ENCODE data around the gene WWC1.

Gene WWC1

DNA sequence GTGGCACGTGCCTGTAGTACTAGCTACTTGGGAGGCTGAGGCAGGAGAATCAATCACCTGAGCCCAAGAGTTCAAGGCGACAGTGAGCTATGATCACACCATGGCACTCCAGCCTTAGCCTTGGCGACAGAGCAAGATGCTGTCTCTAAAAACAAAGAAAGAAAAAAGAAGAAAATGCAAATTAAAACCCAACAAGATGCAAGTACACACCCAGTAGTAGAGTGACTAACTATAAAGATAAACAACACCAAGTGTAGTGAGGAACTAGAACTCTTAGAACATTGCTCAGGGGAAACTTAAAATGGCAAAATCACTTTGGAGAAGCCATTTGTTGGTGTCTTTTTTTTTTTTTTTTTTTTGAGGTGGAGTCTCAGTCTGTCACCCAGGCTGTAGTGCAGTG is 160.1 kb downstream of the WWC1 start:
- no peak for DNase-seq

DNA sequence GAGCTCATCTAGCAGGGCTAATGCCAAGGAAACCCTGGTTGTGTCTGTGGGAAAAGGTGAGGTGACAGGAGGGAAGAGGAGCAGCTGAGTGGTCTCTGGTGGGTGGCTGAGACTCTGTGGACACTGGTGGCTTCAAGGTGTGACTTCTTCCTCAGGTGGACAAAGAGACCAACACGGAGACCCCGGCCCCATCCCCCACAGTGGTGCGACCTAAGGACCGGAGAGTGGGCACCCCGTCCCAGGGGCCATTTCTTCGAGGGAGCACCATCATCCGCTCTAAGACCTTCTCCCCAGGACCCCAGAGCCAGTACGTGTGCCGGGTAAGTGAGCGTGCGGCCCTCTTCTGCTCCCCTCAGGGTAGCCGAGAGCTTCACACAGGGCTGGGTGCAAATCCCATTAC is 163.8 kb downstream of the WWC1 start:
- no peak for DNase-seq

GRCh38 chr5:168457542-168457941 is 166.1 kb downstream of the WWC1 start:
- DNase-seq = no peak

- no peak for DNase-seq
These were observed 169.2 kb downstream of the WWC1 start for GRCh38 chr5:168460606-168461005.

DNA sequence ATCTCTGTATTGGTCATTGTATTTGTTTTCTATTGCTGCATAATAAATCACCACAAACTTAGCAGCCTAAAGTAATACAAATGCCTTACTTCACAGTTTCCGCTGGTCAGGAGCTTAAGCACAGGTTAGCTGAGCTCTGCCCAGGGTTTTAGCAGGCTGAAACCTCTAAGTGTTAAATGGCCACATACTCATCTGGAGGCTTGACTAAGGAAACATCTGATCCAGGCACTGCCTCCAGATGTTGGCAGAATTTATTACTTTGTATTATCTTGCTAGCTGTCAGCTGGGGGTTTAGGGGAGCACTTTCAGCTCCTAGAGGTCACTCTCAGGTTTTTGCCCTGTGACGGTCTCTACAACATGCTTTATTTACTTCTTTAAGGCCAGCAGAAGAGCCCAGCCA is 171.6 kb downstream of the WWC1 start:
- no peak for DNase-seq

GRCh38 chr5:168464214-168464613 is 172.8 kb downstream of the WWC1 start:
- DNase-seq = no peak

GRCh38 chr5:168464641-168465040 is 173.2 kb downstream of the WWC1 start:
- DNase-seq = no peak

DNA sequence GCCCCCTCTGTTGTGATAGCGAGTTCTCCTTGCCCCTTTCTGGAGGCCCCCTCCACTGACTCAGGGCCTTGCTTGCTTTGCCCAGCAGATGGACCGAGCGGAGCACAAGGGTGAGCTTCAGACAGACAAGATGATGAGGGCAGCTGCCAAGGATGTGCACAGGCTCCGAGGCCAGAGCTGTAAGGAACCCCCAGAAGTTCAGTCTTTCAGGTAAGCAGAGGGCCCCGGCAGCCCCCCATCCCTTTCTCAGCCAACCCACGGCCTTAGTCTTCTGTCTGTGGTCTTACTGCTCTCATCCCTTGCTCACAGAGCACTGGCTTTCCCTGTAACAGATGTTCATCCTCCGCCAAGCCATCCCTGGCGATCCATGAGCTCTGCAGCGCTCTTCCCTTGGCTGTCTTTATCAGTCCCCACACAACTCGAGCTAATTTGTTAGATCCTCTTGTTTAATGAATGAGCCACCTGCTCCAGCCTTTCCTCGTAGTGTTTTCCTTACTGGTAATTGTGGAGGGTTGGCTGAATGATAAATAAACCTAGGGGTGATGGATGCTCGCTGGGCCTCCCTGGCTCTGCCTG is 176.4 kb downstream of the WWC1 start:
- no peak for DNase-seq

- DNase-seq = no peak
These were observed 177.4 kb downstream of the WWC1 start for GRCh38 chr5:168468836-168469235.

GRCh38 chr5:168469816-168470215 is 178.4 kb downstream of the WWC1 start:
- no peak for DNase-seq

DNA sequence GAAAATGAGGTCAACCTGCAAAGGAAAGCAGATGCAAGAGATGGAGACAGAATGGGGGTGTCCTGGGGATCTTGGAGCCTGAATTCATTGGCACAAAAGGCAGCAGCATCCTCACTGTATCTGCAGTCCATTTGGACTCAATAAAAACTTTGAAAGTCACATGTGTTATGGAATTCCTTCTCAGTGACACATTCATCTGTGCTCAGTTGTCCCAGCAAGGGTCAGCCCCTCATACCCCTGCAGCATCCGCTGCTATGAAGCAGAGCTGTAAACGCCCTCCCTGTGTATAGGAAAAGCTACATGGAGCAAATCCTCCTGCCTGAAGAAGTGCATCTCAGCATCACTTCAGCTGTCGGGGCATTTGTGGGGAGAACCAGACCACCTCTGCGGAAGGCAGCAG is 180.3 kb downstream of the WWC1 start:
- no peak for DNase-seq

DNA sequence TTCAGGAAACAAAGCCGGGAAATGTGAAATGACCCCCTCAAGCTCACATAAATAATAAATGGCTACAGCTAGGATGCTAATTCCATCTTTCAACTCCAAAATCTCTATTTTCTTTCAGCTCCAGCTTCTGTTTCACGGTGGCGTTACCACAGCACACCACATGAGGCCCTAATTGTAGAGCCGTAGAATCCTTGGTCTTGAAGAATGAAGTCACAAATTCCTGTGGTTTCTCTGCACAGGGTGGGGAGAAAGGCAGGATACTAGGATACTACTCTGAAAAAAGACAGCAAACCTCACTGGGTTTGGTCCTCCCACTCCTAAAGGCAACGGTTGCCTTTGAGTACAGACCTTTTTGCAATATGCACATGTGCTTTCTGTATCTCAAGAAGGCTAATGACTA is 180.9 kb downstream of the WWC1 start:
- DNase-seq = no peak

GRCh38 chr5:168474319-168474718 is 182.9 kb downstream of the WWC1 start:
- no peak for DNase-seq

- no peak for DNase-seq
These were observed 185.6 kb downstream of the WWC1 start for GRCh38 chr5:168477060-168477459.

DNA sequence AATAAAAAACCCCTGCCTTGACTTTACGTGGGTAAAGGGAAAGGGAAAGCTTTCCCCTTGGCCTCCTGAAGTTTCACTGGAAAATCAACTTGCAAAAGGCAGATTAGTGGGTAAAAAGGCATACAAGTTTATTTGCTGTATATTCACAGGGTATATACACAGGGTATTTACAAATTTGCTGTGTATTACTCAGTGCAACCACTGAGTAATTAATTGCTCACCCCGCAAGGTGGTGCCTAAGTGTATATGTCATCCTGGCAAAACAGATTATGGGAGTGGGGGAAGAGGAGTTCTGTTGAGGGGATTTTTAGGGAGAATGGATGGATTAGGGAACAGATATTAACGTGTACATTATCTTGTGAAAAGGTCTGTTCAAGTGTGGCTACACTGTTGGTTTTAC is 187.7 kb downstream of the WWC1 start:
- DNase-seq = no peak

GRCh38 chr5:168480601-168481000 is 189.2 kb downstream of the WWC1 start:
- no peak for DNase-seq

DNA sequence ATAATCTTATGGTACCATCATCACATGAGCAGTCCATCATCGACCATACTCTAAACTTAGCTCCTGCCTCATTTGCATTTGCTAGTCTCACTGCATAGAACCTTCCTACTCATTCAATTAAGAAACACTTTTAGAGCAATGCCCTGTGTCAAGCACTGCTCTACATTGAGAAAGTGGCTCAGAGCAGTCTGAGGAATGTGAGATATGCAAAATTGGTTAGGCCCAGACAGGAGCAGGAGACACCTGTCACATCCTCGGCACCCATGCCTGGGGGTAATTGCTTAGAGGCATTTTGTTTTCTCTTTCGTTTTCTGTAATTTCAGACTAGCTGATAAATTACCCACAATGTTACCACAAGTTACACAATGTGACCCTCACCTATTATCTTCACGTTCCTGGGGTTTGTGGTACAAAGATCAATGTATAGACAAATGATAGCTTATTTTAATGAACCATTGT is 189.9 kb downstream of the WWC1 start:
- no peak for DNase-seq

DNA sequence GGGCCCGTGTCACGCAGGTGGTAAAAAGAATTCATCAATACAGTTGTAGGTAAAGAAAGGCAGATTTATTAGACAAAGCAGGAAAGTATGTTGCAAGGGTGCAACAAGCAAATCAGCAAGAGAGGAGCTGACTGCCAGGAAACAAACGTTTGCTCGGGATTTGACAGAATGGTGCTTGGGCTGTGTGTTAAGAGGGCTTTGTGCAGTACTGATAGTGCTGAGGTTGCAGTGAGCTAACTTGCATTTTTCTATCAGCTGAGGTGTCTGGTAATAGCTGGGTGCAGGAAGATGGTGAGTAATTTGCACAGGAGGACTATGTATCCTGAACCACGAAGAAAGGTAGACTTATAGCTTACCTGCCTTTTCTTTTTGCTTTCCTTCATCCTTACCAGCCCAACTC is 190.9 kb downstream of the WWC1 start:
- no peak for DNase-seq

- peak; percentile 57 to 70 for DNase-seq
These were observed 194.9 kb downstream of the WWC1 start, which contains the start of gene RARS1 for GRCh38 chr5:168486136-168486879. Gene RARS1 (plus strand): TSS chr5:168486471. CDS start chr5:168486499, 28 bp downstream.

DNA sequence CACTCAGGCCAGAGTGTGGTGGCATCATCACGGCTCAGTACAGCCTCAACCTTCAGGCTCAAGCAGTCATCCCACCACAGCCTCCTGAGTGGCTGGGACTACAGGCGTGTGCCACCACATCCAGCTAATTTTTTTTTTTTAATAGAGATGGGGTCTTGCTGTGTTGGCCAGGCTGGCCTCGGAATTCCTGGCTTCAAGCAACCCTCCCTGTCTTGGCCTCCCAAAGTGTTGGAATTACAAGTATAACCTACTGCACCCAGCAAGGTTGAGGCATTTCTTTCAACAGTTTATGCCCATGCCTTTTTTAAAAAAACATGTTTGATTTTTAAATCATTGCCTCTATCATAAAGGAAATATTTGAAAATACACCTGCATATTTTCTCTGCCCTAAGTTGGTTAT is 197.6 kb downstream of the WWC1 start:
- no peak for DNase-seq

DNA sequence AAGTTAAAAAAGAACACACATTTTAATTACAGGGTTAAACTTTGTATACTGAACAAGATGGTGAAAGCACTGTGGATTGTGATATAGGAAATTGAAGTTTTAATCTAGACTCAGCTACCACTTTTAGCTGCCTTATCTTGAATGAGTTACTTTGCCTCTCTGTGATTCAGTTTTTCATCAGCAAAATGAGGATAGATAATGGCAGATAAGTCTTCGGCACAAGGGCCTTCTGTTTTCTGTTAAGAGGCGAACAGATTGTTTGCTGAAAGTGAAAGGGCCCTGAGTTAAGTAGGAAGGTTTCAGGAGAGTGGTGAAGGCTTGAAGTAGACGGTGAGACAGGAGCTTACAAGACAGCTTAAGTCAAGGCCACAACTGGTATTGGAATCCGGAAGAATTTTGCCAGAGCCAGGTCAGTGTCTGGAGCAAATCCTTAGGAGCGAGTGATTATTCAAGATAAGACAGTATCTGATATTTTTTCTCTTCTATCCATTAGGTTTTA is 202.7 kb downstream of the WWC1 start:
- DNase-seq = no peak

DNA sequence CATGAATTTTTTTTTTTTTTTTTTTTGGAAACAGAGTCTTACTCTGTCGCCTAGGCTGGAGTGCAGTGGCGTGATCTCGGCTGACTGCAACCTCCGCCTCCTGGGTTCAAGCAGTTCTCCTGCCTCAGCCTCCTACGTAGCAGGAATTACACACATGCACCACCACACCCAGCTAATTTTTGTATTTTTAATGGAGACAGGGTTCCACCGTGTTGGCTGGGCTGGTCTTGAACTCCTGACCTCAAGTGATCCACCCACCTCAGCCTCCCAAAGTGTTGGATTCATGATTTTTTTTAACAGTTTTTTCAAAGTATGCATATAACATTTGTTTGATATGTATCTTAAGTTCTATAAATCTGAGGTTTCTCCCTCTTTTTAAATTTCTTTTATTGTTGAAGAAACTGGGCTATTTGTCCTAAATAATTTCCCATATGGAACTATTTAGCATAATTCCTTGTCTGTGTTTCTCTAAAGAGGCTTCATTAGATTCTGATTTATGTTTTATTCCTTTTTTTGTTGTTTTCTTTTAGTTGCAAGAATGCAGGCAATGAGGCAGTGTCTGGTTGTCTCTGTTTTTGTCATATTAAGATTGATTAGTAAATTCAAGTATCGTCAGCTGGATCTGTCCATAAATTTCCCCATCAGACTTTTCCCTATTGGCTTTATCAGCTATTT is 211.3 kb downstream of the WWC1 start:
- no peak for DNase-seq

DNA sequence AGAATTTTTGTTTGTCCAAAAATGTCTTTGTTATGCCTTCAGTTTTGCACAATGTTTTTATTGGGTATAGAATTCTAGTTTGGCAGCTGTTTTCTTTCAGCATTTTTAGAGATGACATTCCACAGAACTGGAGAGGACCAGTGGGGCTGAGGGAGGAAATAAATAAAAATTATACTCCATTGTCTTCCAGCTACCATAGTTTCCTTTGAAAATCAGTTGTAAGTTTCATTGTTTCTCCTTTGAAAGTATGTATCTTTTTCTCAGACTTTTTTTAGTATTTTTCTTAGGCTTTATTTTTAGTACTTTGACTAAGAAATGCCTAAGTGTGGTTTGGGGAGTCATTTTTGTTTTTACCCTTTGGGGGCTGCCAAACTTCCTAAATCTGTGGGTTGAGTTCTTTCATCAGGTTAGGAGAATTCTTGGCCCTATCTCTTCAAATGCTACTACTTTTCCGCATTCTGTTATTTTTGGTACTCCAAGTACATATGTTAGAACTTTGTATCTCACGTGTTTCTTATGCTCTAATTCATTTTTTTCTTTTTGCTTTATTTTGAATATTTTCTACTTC is 222.5 kb downstream of the WWC1 start:
- DNase-seq = no peak
